ENCODE data around the gene RAPSN. TPM values are rescaled to one million over a fixed set of nuclear protein-coding genes. Genes with fewer than 3 reads are reported as not detected.
A peak's percentile ranks its signal among the peaks of the same experiment; 100 is the strongest.
"Not testable (repeated sequence)": the region's sequence is repeated elsewhere in the genome, so short reads cannot be mapped to it uniquely, and the experiment has no call there.

Gene RAPSN
- total and polyA plus RNA-seq, 2 donors (not counting 3 experiments of a cell fraction or from before 2014, with no cell fraction given): 0.18 to 1.6 TPM

GRCh38 chr11:47460571-47461235 lies 11.8 kb upstream of the RAPSN start:
- ChIA-PET CTCF (interaction anchor here (0.8 to 2.1 kb wide), 2 partner anchors 17 to 86 kb away, joined by 3 to 4 read pairs; no protein-coding TSS in a partner anchor), POLR2A (no interaction called here)
- dilution Hi-C loops (cut with MboI; ENCODE audit: extremely low pct_ligation_motif_present, low sequenced_read_pairs) (no loop called here), intact Hi-C loops (cut with micrococcal nuclease) (no loop called here)
- no TSS peak for BruUV-seq (replicated peaks)
- Histone ChIP-seq H3K27ac (ENCODE audit: insufficient read depth, low read depth, low read length) (peak overlapping the region; percentile 16), H4K20me1 (replicated peaks; ENCODE audit: control insufficient read depth, extremely low read depth, insufficient read depth, low read length) (no peaks in the 10 kb centered on the region), H3K4me3 (replicated peaks in 1 of 3; ENCODE audit: insufficient read depth in 1 of 3, low read depth in 1 of 3, low read length in 3 of 3) (no peak overlapping the region), H3K27me3 (ENCODE audit: control insufficient read depth in 2 of 2, insufficient read depth in 2 of 2, low read length in 2 of 2) (no peaks in the 10 kb centered on the region), H3K9me3 (replicated peaks; ENCODE audit: control insufficient read depth, insufficient read depth, low read length) (no peaks in the 10 kb centered on the region), H3K9ac (replicated peaks; ENCODE audit: extremely low read depth, insufficient read depth, low read length) (no peak overlapping the region), H3K36me3 (ENCODE audit: control insufficient read depth in 2 of 2, extremely low read depth in 1 of 2, insufficient read depth in 2 of 2, low read length in 2 of 2) (peaks cover 0 to 5% of the 10 kb centered on the region in 2 experiments), H2AFZ (ENCODE audit: low read depth, low read length) (no peak overlapping the region), H3K9me1 (replicated peaks; ENCODE audit: control insufficient read depth, extremely low read depth, insufficient read depth, low read length) (no peaks in the 10 kb centered on the region), H3K4me2 (ENCODE audit: insufficient read depth, low read length) (no peak overlapping the region), H3K79me2 (ENCODE audit: control insufficient read depth, insufficient read depth, low read length) (peaks cover 12% of the 10 kb centered on the region), H3K4me1 (ENCODE audit: control insufficient read depth, extremely low read depth, insufficient read depth, low read length) (peaks cover 10% of the 10 kb centered on the region)
- DNase-seq (ENCODE audit: low read depth, low spot score): no peak
- TF ChIP-seq EZH2 (IDR thresholded peaks at IDR 0.05; ENCODE audit: borderline replicate concordance, low read depth, low read length, severe bottlenecking): no peak
- FAIRE-seq: no peak

DNA sequence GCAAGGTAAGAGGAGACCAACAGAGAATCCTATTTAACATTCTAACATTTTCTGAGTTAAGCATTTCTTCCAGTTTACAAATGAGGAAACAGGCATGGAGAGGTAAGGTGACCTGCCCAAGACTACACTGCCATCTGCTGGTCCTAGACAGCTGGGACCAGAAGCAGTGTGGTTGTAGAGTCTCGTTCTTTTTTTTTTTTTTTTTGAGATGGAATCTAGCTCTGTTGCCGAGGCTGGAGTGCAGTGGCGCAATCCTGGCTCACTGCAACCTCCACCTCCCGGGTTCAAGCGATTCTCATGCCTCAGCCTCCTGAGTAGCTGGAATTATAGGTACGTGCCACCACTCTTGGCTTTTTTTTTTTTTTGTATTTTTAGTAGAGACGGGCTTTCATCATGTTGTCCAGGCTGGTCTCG lies 5.3 kb upstream of the RAPSN start:
- CTCF ChIA-PET: interaction anchor here (0.6 to 2.9 kb wide), 18 partner anchors 9 to 163 kb away, joined by 3 to 18 read pairs (median 6); partner anchors contain the start of genes KBTBD4, NDUFS3, PSMC3 and SLC39A13
- H3K9me1 ChIP-seq (replicated peaks; ENCODE audit: control insufficient read depth, extremely low read depth, insufficient read depth, low read length); BruUV-seq (replicated peaks); H3K36me3 ChIP-seq (ENCODE audit: control insufficient read depth in 2 of 2, extremely low read depth in 1 of 2, insufficient read depth in 2 of 2, low read length in 2 of 2); H3K9ac ChIP-seq (replicated peaks; ENCODE audit: extremely low read depth, insufficient read depth, low read length); H4K20me1 ChIP-seq (replicated peaks; ENCODE audit: control insufficient read depth, extremely low read depth, insufficient read depth, low read length); H3K4me1 ChIP-seq (ENCODE audit: control insufficient read depth, extremely low read depth, insufficient read depth, low read length); H3K27me3 ChIP-seq (ENCODE audit: control insufficient read depth in 2 of 2, insufficient read depth in 2 of 2, low read length in 2 of 2); H2AFZ ChIP-seq (ENCODE audit: low read depth, low read length); H3K4me3 ChIP-seq (replicated peaks in 1 of 3; ENCODE audit: insufficient read depth in 1 of 3, low read depth in 1 of 3, low read length in 3 of 3); H3K79me2 ChIP-seq (ENCODE audit: control insufficient read depth, insufficient read depth, low read length); dilution Hi-C loops (cut with MboI; ENCODE audit: extremely low pct_ligation_motif_present, low sequenced_read_pairs); H3K9me3 ChIP-seq (replicated peaks; ENCODE audit: control insufficient read depth, insufficient read depth, low read length); H3K27ac ChIP-seq (ENCODE audit: insufficient read depth, low read depth, low read length); H3K4me2 ChIP-seq (ENCODE audit: insufficient read depth, low read length): not testable (repeated sequence)
- TF ChIP-seq, protein P1, sequence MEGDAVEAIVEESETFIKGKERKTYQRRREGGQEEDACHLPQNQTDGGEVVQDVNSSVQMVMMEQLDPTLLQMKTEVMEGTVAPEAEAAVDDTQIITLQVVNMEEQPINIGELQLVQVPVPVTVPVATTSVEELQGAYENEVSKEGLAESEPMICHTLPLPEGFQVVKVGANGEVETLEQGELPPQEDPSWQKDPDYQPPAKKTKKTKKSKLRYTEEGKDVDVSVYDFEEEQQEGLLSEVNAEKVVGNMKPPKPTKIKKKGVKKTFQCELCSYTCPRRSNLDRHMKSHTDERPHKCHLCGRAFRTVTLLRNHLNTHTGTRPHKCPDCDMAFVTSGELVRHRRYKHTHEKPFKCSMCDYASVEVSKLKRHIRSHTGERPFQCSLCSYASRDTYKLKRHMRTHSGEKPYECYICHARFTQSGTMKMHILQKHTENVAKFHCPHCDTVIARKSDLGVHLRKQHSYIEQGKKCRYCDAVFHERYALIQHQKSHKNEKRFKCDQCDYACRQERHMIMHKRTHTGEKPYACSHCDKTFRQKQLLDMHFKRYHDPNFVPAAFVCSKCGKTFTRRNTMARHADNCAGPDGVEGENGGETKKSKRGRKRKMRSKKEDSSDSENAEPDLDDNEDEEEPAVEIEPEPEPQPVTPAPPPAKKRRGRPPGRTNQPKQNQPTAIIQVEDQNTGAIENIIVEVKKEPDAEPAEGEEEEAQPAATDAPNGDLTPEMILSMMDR (IDR thresholded peaks at IDR 0.05; ENCODE audit: extremely low read depth in 1 of 2, insufficient read depth in 1 of 2, low read depth in 1 of 2, low read length in 2 of 2): peak; percentile 68 to 82
- peak; percentile 75 for DNase-seq (ENCODE audit: low read depth, low spot score)
- POLR2A ChIA-PET: interaction anchor here (0.6 to 0.7 kb wide), 2 partner anchors 10 to 240 kb away, joined by 3 to 9 read pairs; no protein-coding TSS in a partner anchor
- FAIRE-seq: peak; percentile 4
- intact Hi-C loops (cut with micrococcal nuclease): loop anchor here (1.0 kb wide), 2 partner anchors 46 to 80 kb away; partner anchors contain the start of gene SLC39A13

Measured in endothelial cell of umbilical vein (primary cell).